UCSD-AML1 (cell line): Measurements from ENCODE around the gene CBLIF.
"Not testable (repeated sequence)": the region's sequence is repeated elsewhere in the genome, so short reads cannot be mapped to it uniquely, and the experiment has no call there.

Experiments
- DNase-seq: peaks from one replicate; lab custom pipeline; 2025; ENCODE audit not compliant: unreplicated experiment; lab: John Stamatoyannopoulos, UW

The CBLIF gene

GRCh38 chr11:59801160-59801706, 44.1 kb downstream of the CBLIF start:
- DNase-seq, result no peak

DNA sequence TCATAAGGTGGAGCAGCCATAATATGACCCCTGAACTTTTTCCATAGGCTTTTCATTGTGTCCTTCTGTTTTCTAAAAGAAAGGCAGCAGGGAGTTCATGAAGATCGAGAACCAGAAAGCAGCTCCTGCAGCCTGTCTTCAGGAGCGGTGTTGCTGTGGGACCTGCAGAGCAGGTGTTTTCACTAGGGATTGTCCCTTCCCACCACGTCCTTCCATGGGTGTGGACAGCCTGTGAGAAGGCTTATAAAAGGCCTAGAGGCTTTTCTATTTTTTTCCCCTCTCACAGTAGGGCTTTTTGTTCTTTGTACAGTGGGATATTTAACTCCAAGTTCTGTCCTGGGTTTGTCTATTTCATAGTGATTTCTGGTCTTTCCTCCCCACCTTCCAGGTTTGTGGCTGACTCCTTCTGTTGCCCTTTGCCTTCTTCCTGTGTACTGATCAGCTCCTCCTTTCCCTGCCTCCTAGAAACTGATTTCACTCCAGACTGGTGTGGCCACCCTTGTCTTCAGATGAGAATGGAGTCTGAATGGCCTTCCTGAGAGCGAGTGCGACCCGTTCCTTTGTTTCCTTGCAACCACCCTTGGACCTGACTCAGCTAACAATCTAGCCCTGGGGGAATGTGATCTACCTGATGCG, 44.8 kb downstream of the CBLIF start:
- no peak for DNase-seq

- no peak for DNase-seq
Observed at GRCh38 chr11:59794417-59794816, 50.9 kb downstream of the CBLIF start.

DNA sequence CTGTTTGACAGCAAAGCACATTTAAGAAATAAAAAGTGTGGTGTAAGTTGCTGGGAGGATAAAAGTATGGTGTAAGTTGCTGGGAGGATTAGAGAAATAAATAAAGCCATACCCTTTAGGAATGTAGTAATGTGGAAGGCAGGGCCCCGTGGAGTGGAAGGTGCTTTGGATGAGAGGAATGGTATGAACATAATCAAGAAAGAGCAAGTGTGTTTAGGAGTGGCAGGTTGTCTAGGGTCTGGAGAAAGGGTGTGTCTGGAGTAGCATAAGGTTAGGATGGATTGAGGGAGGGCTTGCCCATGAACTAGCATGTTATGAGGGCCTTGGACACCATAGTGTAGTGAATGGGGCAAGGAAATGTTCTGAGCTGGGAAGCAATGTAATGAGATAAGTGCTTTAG, 52.8 kb downstream of the CBLIF start:
- DNase-seq, result no peak

DNA sequence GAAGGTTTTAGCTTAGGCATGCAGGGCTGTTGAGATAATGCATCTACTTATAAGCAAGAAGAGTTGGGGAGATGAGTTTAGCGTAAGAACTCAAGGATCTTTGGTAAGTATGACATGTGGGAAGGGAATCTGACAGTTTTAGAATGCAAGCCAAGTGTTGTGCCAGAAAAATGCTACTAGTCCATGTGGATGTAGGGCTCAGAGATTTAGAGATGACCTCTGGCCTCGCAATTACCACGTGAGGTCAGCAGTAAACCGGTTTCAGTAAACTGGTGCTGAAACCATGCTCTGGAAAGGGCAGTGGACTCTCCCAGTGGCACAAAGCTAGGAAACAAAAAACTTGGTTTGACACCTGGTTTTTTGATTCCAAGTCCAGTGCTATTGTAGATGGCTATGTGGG, 53.7 kb downstream of the CBLIF start:
- DNase-seq, result no peak

DNA sequence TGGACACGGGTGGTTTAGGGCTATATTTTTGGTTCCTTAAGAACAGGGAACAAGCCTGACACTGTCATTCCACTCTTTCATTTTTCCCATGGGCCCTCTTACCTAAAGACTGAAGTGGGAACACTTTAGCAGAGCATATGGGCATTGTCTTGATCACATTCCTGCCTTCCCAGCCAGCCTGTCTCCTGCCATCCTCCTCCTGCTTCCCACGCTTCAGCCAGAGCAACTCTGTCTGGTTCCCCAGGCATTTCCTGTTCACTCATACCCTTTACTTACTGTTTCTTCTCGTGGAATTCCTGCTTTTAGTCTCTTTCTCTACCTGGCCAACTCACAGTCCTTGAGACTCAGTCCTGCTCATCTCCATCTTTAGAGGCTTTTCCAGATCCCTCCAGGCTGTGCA, 57.5 kb downstream of the CBLIF start:
- no peak for DNase-seq

DNA sequence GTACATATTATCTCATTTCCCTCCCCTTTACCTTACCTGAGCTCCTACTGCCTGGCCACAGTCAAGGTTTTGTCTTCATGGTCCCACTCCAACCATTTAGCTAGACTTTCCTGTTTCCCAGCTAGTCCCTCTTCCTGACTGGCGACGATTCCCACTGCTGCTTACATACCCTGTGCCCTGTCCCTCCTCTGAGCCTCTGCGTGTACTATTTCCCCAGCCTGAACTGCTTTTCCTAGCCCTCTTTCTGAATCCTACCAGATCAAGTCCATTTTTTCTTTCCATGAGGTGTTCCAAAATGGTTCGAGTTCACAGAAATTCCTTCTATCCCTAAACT, 58.1 kb downstream of the CBLIF start:
- DNase-seq, result no peak

- DNase-seq, result no peak
Observed at GRCh38 chr11:59785818-59786217, 59.5 kb downstream of the CBLIF start.

DNA sequence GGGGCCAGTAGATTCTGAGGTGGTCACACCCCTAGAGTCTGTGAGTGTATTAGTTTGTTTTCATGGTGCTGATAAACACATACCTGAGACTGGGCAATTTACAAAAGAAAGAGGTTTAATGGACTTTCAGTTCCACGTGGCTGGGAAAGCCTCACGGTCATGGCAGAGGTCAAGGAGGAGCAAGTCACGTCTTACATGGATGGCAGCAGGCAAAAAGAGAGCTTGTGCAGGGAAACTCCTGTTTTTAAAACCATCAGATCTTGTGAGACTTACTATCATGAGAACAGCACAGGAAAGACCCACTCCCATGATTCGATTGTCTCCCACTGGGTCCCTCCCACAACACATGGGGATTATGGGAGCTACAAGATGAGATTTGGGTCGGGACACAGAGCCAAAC, 60.9 kb downstream of the CBLIF start:
- DNase-seq, result not testable (repeated sequence)

GRCh38 chr11:59783632-59784090, 61.6 kb downstream of the CBLIF start:
- DNase-seq, result no peak

DNA sequence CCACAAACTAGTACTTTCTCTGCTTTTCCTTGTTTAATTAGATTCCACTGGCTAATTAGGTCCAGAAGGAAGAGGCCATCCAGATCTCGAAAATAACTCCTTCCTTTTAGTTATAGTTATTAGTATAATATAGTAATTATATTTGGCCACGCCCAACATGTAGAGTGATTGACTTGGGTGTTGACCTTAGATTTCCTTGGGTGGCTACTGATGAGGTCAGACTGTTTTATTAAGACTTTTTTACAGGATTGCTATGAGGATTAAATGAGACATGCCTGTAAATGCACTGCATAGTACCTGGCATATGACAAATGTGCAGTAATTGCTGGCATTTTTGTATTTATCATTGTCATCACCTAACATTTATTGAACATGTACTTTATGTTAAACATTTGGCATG, 63.2 kb downstream of the CBLIF start:
- no peak for DNase-seq

GRCh38 chr11:59779487-59779886, 65.8 kb downstream of the CBLIF start:
- DNase-seq, result no peak
